A673 (cell line): ENCODE data around the gene COX6B2. TPM values are rescaled to one million over a fixed set of nuclear protein-coding genes. Genes with fewer than 3 reads are reported as not detected.

Source experiments
- BruUV-seq: library from RNA; stranded (reverse); fragments of 400-500 nt; replicated peaks from 2 replicates; lab custom pipeline; 2021; lab: Mats Ljungman, UMichigan
- CTCF ChIA-PET: fragments of 300-600 bp; sonication (Branson Sonifier 250); formaldehyde crosslinking; loops from one replicate; lab custom pipeline; 2022; ENCODE audit warnings: antibody characterized with exemption; lab: Charles Lee
- POLR2A ChIA-PET: fragments of 300-600 bp; sonication (Branson Sonifier 250); formaldehyde crosslinking; loops from one replicate; lab custom pipeline; 2022; ENCODE audit warnings: antibody characterized with exemption; ENCODE audit not compliant: low non-redundant PET; lab: Charles Lee
- DNase-seq: peaks from one replicate; pipeline ENCODE4 v3.0.0-alpha.2; 2015; ENCODE audit warnings: low spot score
- H3K27ac ChIP-seq: fragments of 200-600 bp; sonication (generic); 2 replicates; pipeline ENCODE4 v1.5.1; 2016; ENCODE audit warnings: mixed run types, low read depth, mild to moderate bottlenecking, mixed read lengths, antibody characterized with exemption, low read length; ENCODE audit not compliant: poor library complexity, severe bottlenecking
- H3K27me3 ChIP-seq: fragments of 200-600 bp; sonication (generic); replicated peaks from 2 replicates; pipeline ENCODE4 v1.6.1; 2017; ENCODE audit warnings: mixed run types, low read depth, mild to moderate bottlenecking, mixed read lengths, antibody characterized with exemption, low read length; ENCODE audit not compliant: insufficient read depth, poor library complexity
- H3K36me3 ChIP-seq: fragments of 200-600 bp; sonication (generic); 2 replicates; pipeline ENCODE4 v1.6.1; 2016; ENCODE audit warnings: mixed run types, mild to moderate bottlenecking, mixed read lengths, antibody characterized with exemption, low read length; ENCODE audit not compliant: insufficient read depth, poor library complexity, severe bottlenecking
- H3K4me1 ChIP-seq: fragments of 200-600 bp; sonication (generic); 2 replicates; pipeline ENCODE4 v1.6.1; 2017; ENCODE audit warnings: mixed run types, mild to moderate bottlenecking, mixed read lengths, antibody characterized with exemption, low read length; ENCODE audit not compliant: insufficient read depth, poor library complexity, severe bottlenecking
- H3K4me3 ChIP-seq: fragments of 200-600 bp; sonication (generic); 2 replicates; pipeline ENCODE4 v1.5.1; 2016; ENCODE audit warnings: low read depth, mixed run types, mild to moderate bottlenecking, mixed read lengths, low read length; ENCODE audit not compliant: poor library complexity, severe bottlenecking
- H3K9me3 ChIP-seq: fragments of 200-600 bp; sonication (generic); 2 replicates; pipeline ENCODE4 v1.6.1; 2016; ENCODE audit warnings: mixed run types, low read depth, mild to moderate bottlenecking, mixed read lengths, antibody characterized with exemption, low read length; ENCODE audit not compliant: poor library complexity, severe bottlenecking
- EZH2 ChIP-seq: fragments of 200-600 bp; sonication (generic); IDR thresholded peaks from 2 replicates; pipeline ENCODE4 v1.6.1; 2017; ENCODE audit warnings: borderline replicate concordance, low read depth, mild to moderate bottlenecking, mixed read lengths, antibody characterized with exemption, low read length; ENCODE audit not compliant: poor library complexity, severe bottlenecking
- intact Hi-C: fragments of 100-400 bp; cut with micrococcal nuclease; formaldehyde crosslinking; loops from one replicate; pipeline ENCODE4 v1.10.0; 2022; ENCODE audit not compliant: unreplicated experiment
- total RNA-seq: library from RNA; stranded (reverse); gene quantifications from 2 replicates; pipeline ENCODE4 v1.2.3, GENCODE V29; 2021
- TF ChIP-seq, protein P1 (sequence below): fragments of 300-800, 200-600 bp; sonication (generic); conservative IDR thresholded peaks from 2 replicates; pipeline ENCODE4 v1.5.1; 2017; ENCODE audit warnings: low read depth, mild to moderate bottlenecking, antibody characterized with exemption, low read length, moderate library complexity, mixed read lengths

COX6B2 gene
- total RNA-seq, 1 experiment from 2014 or later: not detected

DNA sequence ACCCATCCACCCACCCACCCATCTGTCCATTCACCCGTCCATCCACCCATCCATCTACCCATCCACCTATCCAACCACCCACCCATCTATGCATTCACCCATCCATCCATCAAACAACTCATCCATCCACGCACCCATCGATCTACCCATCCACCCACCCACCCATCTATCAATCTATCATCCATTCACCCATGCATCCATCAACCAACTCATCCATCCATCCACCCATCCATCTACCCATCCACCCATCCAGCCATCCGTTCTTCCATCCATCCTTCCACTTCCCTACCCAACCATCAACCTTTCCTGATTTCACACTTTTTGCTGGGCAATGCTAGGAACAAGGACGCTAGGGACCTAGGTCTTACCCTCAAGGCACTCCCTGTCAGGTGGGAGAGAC is 27.5 kb upstream of the COX6B2 start:
- CTCF ChIA-PET: no interaction called here
- DNase-seq: no peak
- intact Hi-C loops: loop anchor here (10.0 kb wide), 1 partner anchor 77 kb away; no protein-coding TSS in a partner anchor

DNA sequence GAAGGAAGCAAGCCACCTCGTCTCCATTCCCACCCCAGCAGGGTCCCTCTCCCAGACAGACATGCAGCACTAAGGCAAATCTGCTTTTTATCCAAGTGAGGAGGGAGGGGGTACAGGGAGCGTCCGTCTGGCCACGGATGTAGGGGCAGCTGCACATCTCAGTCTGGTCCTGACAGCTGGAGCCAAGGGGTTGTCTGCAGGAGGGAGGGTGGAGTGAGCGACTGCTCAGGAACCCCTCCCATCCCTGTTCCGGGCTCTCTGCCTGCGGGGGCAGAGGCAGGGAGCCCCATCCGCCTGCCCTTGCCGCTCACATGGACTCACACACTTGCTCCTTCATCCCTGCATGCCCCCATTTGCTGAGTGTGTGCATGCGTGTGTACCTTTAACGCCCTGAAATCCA is 24.7 kb upstream of the COX6B2 start:
- ChIA-PET POLR2A (no interaction called here), CTCF (no interaction called here)
- intact Hi-C loops: no loop called here
- no peaks in the 10 kb centered on the region for H3K27me3 ChIP-seq
- DNase-seq: no peak
- H3K9me3 ChIP-seq: no peaks in the 10 kb centered on the region
- TF ChIP-seq, protein P1, sequence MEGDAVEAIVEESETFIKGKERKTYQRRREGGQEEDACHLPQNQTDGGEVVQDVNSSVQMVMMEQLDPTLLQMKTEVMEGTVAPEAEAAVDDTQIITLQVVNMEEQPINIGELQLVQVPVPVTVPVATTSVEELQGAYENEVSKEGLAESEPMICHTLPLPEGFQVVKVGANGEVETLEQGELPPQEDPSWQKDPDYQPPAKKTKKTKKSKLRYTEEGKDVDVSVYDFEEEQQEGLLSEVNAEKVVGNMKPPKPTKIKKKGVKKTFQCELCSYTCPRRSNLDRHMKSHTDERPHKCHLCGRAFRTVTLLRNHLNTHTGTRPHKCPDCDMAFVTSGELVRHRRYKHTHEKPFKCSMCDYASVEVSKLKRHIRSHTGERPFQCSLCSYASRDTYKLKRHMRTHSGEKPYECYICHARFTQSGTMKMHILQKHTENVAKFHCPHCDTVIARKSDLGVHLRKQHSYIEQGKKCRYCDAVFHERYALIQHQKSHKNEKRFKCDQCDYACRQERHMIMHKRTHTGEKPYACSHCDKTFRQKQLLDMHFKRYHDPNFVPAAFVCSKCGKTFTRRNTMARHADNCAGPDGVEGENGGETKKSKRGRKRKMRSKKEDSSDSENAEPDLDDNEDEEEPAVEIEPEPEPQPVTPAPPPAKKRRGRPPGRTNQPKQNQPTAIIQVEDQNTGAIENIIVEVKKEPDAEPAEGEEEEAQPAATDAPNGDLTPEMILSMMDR: no peak
- TF ChIP-seq EZH2: no peak
- H3K36me3 ChIP-seq: no peaks in the 10 kb centered on the region
- no TSS peak for BruUV-seq
- no peak overlapping the region for H3K4me3 ChIP-seq
- no peak overlapping the region for H3K27ac ChIP-seq
- H3K4me1 ChIP-seq: peaks cover under 1% of the 10 kb centered on the region

More for the DNA sequence above, 27.5 kb upstream of the COX6B2 start:
- Histone ChIP-seq H3K36me3 (peaks cover 7% of the 10 kb centered on the region), H3K4me1 (peaks cover 10% of the 10 kb centered on the region), H3K9me3 (no peaks in the 10 kb centered on the region), H3K27ac (no peak overlapping the region), H3K27me3 (no peaks in the 10 kb centered on the region), H3K4me3 (no peak overlapping the region)
- TF ChIP-seq, protein P1: no peak
- TF ChIP-seq EZH2: no peak
- no TSS peak for BruUV-seq
- POLR2A ChIA-PET: no interaction called here

DNA sequence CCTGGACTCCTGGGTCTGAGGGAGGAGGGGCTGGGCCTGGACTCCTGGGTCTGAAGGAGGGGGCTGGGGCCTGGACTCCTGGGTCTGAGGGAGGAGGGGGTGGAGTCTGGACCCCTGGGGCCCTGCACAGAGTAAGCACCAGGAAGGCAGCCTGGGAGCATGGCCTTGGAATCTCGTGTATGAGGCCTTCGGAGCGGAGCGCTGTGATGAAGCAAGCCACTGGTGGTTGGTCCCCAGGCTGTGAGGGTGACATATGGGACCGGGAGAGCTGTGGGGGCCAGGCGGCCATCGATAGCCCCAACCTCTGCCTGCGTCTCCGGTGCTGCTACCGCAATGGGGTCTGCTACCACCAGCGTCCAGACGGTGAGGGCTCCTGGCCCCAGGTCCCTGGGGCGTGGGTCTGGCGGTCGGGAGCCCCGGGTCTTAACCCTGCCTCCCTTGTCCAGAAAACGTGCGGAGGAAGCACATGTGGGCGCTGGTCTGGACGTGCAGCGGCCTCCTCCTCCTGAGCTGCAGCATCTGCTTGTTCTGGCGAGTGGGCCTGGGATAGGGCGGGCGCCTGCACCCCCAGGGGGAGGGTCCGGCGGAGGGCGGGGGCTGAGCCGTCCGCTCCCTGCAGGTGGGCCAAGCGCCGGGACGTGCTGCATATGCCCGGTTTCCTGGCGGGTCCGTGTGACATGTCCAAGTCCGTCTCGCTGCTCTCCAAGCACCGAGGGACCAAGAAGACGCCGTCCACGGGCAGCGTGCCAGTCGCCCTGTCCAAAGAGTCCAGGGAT is 23.0 kb upstream of the COX6B2 start:
- Histone ChIP-seq H3K9me3 (no peaks in the 10 kb centered on the region), H3K4me3 (no peak overlapping the region), H3K27ac (no peak overlapping the region), H3K36me3 (no peaks in the 10 kb centered on the region), H3K4me1 (no peaks in the 10 kb centered on the region), H3K27me3 (no peaks in the 10 kb centered on the region)
- ChIA-PET CTCF (no interaction called here), POLR2A (no interaction called here)
- TF ChIP-seq, protein P1: no peak
- DNase-seq: no peak
- intact Hi-C loops: no loop called here
- BruUV-seq: no TSS peak
